B cell (primary cell): Measurements from ENCODE around the gene SPIRE1. TPM values are rescaled to one million over a fixed set of nuclear protein-coding genes. Genes with fewer than 3 reads are reported as not detected.
"Not testable (repeated sequence)": the region's sequence is repeated elsewhere in the genome, so short reads cannot be mapped to it uniquely, and the experiment has no call there.

Experiments used
- ATAC-seq: fragments of 200-7000 bp; cut with Tn5 transposase; one replicate; pipeline ENCODE4 v1.10.0; 2021; ENCODE audit warnings: low read depth, mild to moderate bottlenecking, moderate number of reproducible peaks, moderate library complexity
- CTCF ChIA-PET: fragments of 350-600 bp; sonication (Branson Sonifier 250); formaldehyde crosslinking; loops from one replicate; lab custom pipeline; 2021; ENCODE audit warnings: antibody characterized with exemption, inconsistent platforms; lab: Charles Lee
- POLR2A ChIA-PET: fragments of 350-600 bp; sonication (Branson Sonifier 250); formaldehyde crosslinking; loops from one replicate; lab custom pipeline; 2021; ENCODE audit warnings: antibody characterized with exemption; lab: Charles Lee
- DNase-seq: peaks from one replicate; pipeline ENCODE4 v3.0.0; 2013
- H2AFZ ChIP-seq: 2 replicates; pipeline ENCODE4 v1.6.1; 2012; ENCODE audit warnings: mild to moderate bottlenecking, low read depth, low read length; ENCODE audit not compliant: insufficient read depth, poor library complexity, severe bottlenecking
- H3K27ac ChIP-seq, 2 donors: 1 replicate in 1 of 2; 2 replicates in 1 of 2; pipeline ENCODE4 v1.5.1; 2012 to 2013; ENCODE audit warnings: low read length in 2 of 2, mild to moderate bottlenecking in 2 of 2, moderate library complexity in 1 of 2
- H3K27me3 ChIP-seq, 4 experiments: fragments of 200-600 bp in 1 of 4; sonication (generic) in 1 of 4; replicated peaks in 1 of 4; 1 replicate in 2 of 4; 2 replicates in 2 of 4; pipeline versions ENCODE4 v1.6.1 to v1.7.0; 2013 to 2016; ENCODE audit warnings: low read length in 3 of 4, mild to moderate bottlenecking in 2 of 4, mixed read lengths in 1 of 4, moderate library complexity in 1 of 4; ENCODE audit not compliant: insufficient read depth in 4 of 4, control insufficient read depth in 3 of 4; ENCODE audit errors: control extremely low read depth in 1 of 4
- H3K36me3 ChIP-seq, 2 experiments: replicated peaks in 1 of 2; 1 replicate in 1 of 2; 2 replicates in 1 of 2; pipeline versions ENCODE4 v1.6.1 to v1.7.1; 2013; ENCODE audit warnings: low read length in 1 of 2; ENCODE audit not compliant: insufficient read depth in 2 of 2, control insufficient read depth in 1 of 2; ENCODE audit errors: control extremely low read depth in 1 of 2, extremely low read depth in 1 of 2
- H3K4me1 ChIP-seq, 2 donors: fragments of 200-600 bp in 1 of 2; sonication (generic) in 1 of 2; 1 replicate in 1 of 2; 2 replicates in 1 of 2; pipeline versions ENCODE4 v1.5.1 to v1.6.1; 2013 to 2017; ENCODE audit warnings: low read length in 2 of 2; ENCODE audit not compliant: control insufficient read depth in 2 of 2, insufficient read depth in 2 of 2
- H3K4me2 ChIP-seq: replicated peaks from 2 replicates; pipeline ENCODE3; 2012; ENCODE audit warnings: mild to moderate bottlenecking, low read depth, low read length; ENCODE audit not compliant: poor library complexity, severe bottlenecking
- H3K4me3 ChIP-seq, 5 experiments: fragments of 200-600 bp in 1 of 5; sonication (generic) in 1 of 5; 1 replicate in 3 of 5; 2 replicates in 2 of 5; pipeline versions ENCODE4 v1.5.1 to v1.7.0; 2011 to 2016; ENCODE audit warnings: low read length in 4 of 5, mild to moderate bottlenecking in 4 of 5, low read depth in 2 of 5, control low read depth in 1 of 5, moderate library complexity in 1 of 5; ENCODE audit not compliant: insufficient read depth in 1 of 5; ENCODE audit errors: control extremely low read depth in 1 of 5, extremely low read depth in 1 of 5
- H3K79me2 ChIP-seq: fragments of 200-600 bp; sonication (generic); one replicate; pipeline ENCODE4 v1.6.0; 2016; ENCODE audit warnings: low read length; ENCODE audit not compliant: control insufficient read depth, insufficient read depth
- H3K9ac ChIP-seq: fragments of 200-600 bp; sonication (generic); 2 replicates; pipeline ENCODE4 v1.6.1; 2017; ENCODE audit warnings: mild to moderate bottlenecking, low read length, moderate library complexity
- H3K9me3 ChIP-seq, 3 donors: one replicate each; pipeline versions ENCODE4 v1.6.1 to v1.7.1; 2013; ENCODE audit warnings: low read length in 2 of 3; ENCODE audit not compliant: control insufficient read depth in 2 of 3, insufficient read depth in 1 of 3; ENCODE audit errors: control extremely low read depth in 1 of 3
- H4K20me1 ChIP-seq: 2 replicates; pipeline ENCODE4 v1.6.0; 2012; ENCODE audit warnings: mild to moderate bottlenecking, low read length; ENCODE audit not compliant: insufficient read depth, control insufficient read depth, poor library complexity, severe bottlenecking
- H3K27ac Mint-ChIP-seq: one replicate; pipeline ENCODE4 v1.8.0; 2021; ENCODE audit warnings: mixed read lengths
- H3K27me3 Mint-ChIP-seq: one replicate; pipeline ENCODE4 v1.8.0; 2021; ENCODE audit warnings: mixed read lengths
- H3K4me1 Mint-ChIP-seq: one replicate; pipeline ENCODE4 v1.8.0; 2021; ENCODE audit warnings: mixed read lengths
- H3K4me3 Mint-ChIP-seq: one replicate; pipeline ENCODE4 v1.8.0; 2021; ENCODE audit warnings: mixed read lengths
- H3K9me3 Mint-ChIP-seq: one replicate; pipeline ENCODE4 v1.8.0; 2022; ENCODE audit warnings: mixed read lengths; ENCODE audit not compliant: insufficient read depth
- CTCF ChIP-seq: fragments of 200-600 bp; IDR thresholded peaks from one replicate; pipeline ENCODE4 v1.8.0; 2022; ENCODE audit warnings: antibody characterized with exemption, mild to moderate bottlenecking
- EZH2 ChIP-seq: IDR thresholded peaks from 2 replicates; pipeline ENCODE4 v1.6.1; 2012; ENCODE audit warnings: borderline replicate concordance, low read depth, mild to moderate bottlenecking, moderate library complexity, low read length; ENCODE audit not compliant: insufficient read depth, poor library complexity, severe bottlenecking
- WGBS: methylation state at CpG from one replicate; pipeline ENCODE4 v1.1.5; 2013; ENCODE audit warnings: missing lambda C conversion rate; ENCODE audit not compliant: insufficient coverage; 5-methylcytosine and 5-hydroxymethylcytosine counted together
- intact Hi-C: fragments of 100-400 bp; cut with micrococcal nuclease; formaldehyde crosslinking; loops from one replicate; pipeline ENCODE4 v1.10.0; 2022
- polyA plus RNA-seq: library from polyadenylated mRNA; depleted of rRNA; stranded (reverse); fragments of >200 nt; gene quantifications from 2 replicates; pipeline ENCODE4 v1.2.3, GENCODE V29; 2012
- total RNA-seq, 2 donors: library from RNA; stranded (reverse); fragments of 120-200 nt in 1 of 2; gene quantifications; 1 replicate in 1 of 2; 2 replicates in 1 of 2; pipeline versions ENCODE4 v1.2.3 to v1.2.4, GENCODE V29; 2013 to 2022

SPIRE1 gene
- total and polyA plus RNA-seq, 2 donors (not counting 1 experiment from before 2014, with no cell fraction given), result 0.22 to 4.0 TPM

- H3K27me3 Mint-ChIP-seq, result peaks cover 2% of the 10 kb centered on the region
- Histone ChIP-seq H3K9me3 (no peaks in the 10 kb centered on the region), H3K27me3 (no peaks in the 10 kb centered on the region), H3K4me2 (no peak overlapping the region), H3K4me3 (no peak overlapping the region), H3K4me1 (no peaks in the 10 kb centered on the region), H3K79me2 (no peaks in the 10 kb centered on the region), H4K20me1 (no peaks in the 10 kb centered on the region), H3K27ac (no peak overlapping the region), H3K9ac (no peak overlapping the region), H2AFZ (no peak overlapping the region), H3K36me3 (no peaks in the 10 kb centered on the region)
- TF ChIP-seq EZH2 (no peak), CTCF (no peak)
- H3K27ac Mint-ChIP-seq, result no peak overlapping the region
- H3K4me3 Mint-ChIP-seq, result no peak overlapping the region
- CTCF ChIA-PET, result no interaction called here
- no peaks in the 10 kb centered on the region for H3K9me3 Mint-ChIP-seq
- no peak for ATAC-seq
- 86% methylated on average over 1 of the region's 7 CpGs for whole genome bisulfite sequencing
- DNase-seq, result no peak
- intact Hi-C loops, result no loop called here
- H3K4me1 Mint-ChIP-seq, result no peaks in the 10 kb centered on the region
- POLR2A ChIA-PET, result no interaction called here
Measured at GRCh38 chr18:12630136-12630535, 27.8 kb downstream of the SPIRE1 start.

GRCh38 chr18:12628706-12629702 lies 28.9 kb downstream of the SPIRE1 start:
- no peak overlapping the region for H3K4me3 Mint-ChIP-seq
- H3K79me2 ChIP-seq, result no peaks in the 10 kb centered on the region
- H2AFZ ChIP-seq, result no peak overlapping the region
- H3K4me3 ChIP-seq, result no peak overlapping the region
- TF ChIP-seq CTCF (no peak), EZH2 (no peak)
- ATAC-seq (no peak), DNase-seq (no peak)
- no peaks in the 10 kb centered on the region for H3K36me3 ChIP-seq
- H3K9me3 Mint-ChIP-seq, result no peaks in the 10 kb centered on the region
- H3K9me3 ChIP-seq, result no peaks in the 10 kb centered on the region
- ChIA-PET CTCF (no interaction called here), POLR2A (no interaction called here)
- no peak overlapping the region for H3K27ac Mint-ChIP-seq
- H3K4me1 Mint-ChIP-seq, result no peaks in the 10 kb centered on the region
- H3K27me3 ChIP-seq, result no peaks in the 10 kb centered on the region
- H3K27me3 Mint-ChIP-seq, result peaks cover 2% of the 10 kb centered on the region
- no peaks in the 10 kb centered on the region for H4K20me1 ChIP-seq
- no CpG with 5 or more reads among the region's 4 CpGs for WGBS
- intact Hi-C loops, result no loop called here
- H3K4me1 ChIP-seq, result no peaks in the 10 kb centered on the region
- no peak overlapping the region for H3K9ac ChIP-seq
- H3K27ac ChIP-seq, result no peak overlapping the region
- no peak overlapping the region for H3K4me2 ChIP-seq

- H2AFZ ChIP-seq, H3K4me3 Mint-ChIP-seq, H3K79me2 ChIP-seq, DNase-seq, H3K27me3 Mint-ChIP-seq, intact Hi-C loops, H3K4me2 ChIP-seq, H3K9me3 Mint-ChIP-seq, H3K27ac Mint-ChIP-seq, ATAC-seq, H3K9me3 ChIP-seq, CTCF ChIA-PET, H3K36me3 ChIP-seq, H3K4me1 Mint-ChIP-seq, H4K20me1 ChIP-seq, H3K9ac ChIP-seq, H3K27ac ChIP-seq, POLR2A ChIA-PET, H3K4me3 ChIP-seq, H3K4me1 ChIP-seq, H3K27me3 ChIP-seq: not testable (repeated sequence)
- WGBS, result no CpG with 5 or more reads among the region's 3 CpGs
Measured at GRCh38 chr18:12627199-12627598, 30.7 kb downstream of the SPIRE1 start.
